HG02885 (cell line): ENCODE results near the gene STARD5.
A peak's percentile ranks its signal among the peaks of the same experiment; 100 is the strongest.

Experiments used
- ATAC-seq: cut with Tn5 transposase; IDR thresholded peaks from one replicate; pipeline ENCODE4 v1.9.1; 2021; ENCODE audit warnings: mild to moderate bottlenecking; ENCODE audit not compliant: unreplicated experiment, poor library complexity

The STARD5 gene

GRCh38 chr15:81315452-81316175, 8.3 kb downstream of the STARD5 start:
- ATAC-seq: no peak

- no peak for ATAC-seq
These were observed 9.6 kb downstream of the STARD5 start for GRCh38 chr15:81314378-81314777.

GRCh38 chr15:81313686-81314085, 10.3 kb downstream of the STARD5 start:
- ATAC-seq: no peak

- ATAC-seq: no peak
These were observed 11.0 kb downstream of the STARD5 start for GRCh38 chr15:81312790-81313543.

- peak; percentile 44 for ATAC-seq
These were observed 12.0 kb downstream of the STARD5 start for GRCh38 chr15:81311752-81312464.

- ATAC-seq: no peak
These were observed 13.5 kb downstream of the STARD5 start for GRCh38 chr15:81310480-81310879.

- no peak for ATAC-seq
These were observed 14.1 kb downstream of the STARD5 start for GRCh38 chr15:81309647-81310450.

GRCh38 chr15:81308260-81308659, 15.7 kb downstream of the STARD5 start:
- no peak for ATAC-seq

GRCh38 chr15:81304226-81304625, 19.7 kb downstream of the STARD5 start:
- no peak for ATAC-seq

GRCh38 chr15:81303244-81304225, 20.4 kb downstream of the STARD5 start:
- no peak for ATAC-seq

- ATAC-seq: no peak
These were observed 21.2 kb downstream of the STARD5 start for GRCh38 chr15:81302701-81303109.

- ATAC-seq: peak; percentile 78
These were observed 22.0 kb downstream of the STARD5 start for GRCh38 chr15:81301815-81302399.

- peak; percentile 22 for ATAC-seq
These were observed 22.6 kb downstream of the STARD5 start for GRCh38 chr15:81301385-81301784.

- no peak for ATAC-seq
These were observed 24.2 kb downstream of the STARD5 start for GRCh38 chr15:81299630-81300273.

- ATAC-seq: no peak
These were observed 24.8 kb downstream of the STARD5 start for GRCh38 chr15:81299156-81299555.

GRCh38 chr15:81298611-81299010, 25.3 kb downstream of the STARD5 start:
- ATAC-seq: no peak

- no peak for ATAC-seq
These were observed 26.1 kb downstream of the STARD5 start for GRCh38 chr15:81297603-81298575.
